NCI-H2029 treated with DMSO at 0.1 percent for 48 hours (cell line): ENCODE data around the gene RIPPLY1.
A peak's percentile ranks its signal among the peaks of the same experiment; 100 is the strongest.

ENCODE experiments used
- DNase-seq: peaks from one replicate; lab custom pipeline; 2025; lab: John Stamatoyannopoulos, UW

The RIPPLY1 gene, protein sequence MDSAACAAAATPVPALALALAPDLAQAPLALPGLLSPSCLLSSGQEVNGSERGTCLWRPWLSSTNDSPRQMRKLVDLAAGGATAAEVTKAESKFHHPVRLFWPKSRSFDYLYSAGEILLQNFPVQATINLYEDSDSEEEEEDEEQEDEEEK

DNA sequence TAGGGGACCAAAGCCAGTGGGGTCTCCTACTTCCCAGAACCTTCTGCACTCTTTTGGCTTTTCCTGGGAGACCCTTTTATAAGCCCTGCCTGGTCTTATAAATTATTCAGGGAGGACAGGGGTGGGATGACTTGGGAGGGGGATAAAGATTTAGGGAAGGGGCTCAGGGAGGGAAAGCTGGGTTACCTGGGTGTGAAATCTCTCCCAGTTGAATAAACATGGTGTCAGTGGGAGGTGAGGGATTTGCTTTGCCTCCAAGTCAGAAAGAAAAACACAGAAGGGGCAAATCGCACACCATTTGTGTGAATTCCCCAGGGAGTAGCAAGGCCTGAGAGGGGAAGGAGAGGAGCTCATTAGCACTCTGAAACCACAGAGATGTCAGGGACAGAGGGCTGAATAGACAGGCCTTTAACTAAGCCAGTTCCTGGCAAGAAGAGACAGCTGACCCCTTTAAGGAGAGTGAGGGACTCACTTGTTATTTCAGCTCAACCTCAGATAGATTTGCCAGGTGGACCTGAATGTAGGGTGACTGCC lies at the start of gene RIPPLY1:
Gene RIPPLY1 (minus strand): TSS at position 51 of the 534 bp plus-strand sequence. CDS start 54 bp downstream, outside the sequence.
- DNase-seq: no peak

DNA sequence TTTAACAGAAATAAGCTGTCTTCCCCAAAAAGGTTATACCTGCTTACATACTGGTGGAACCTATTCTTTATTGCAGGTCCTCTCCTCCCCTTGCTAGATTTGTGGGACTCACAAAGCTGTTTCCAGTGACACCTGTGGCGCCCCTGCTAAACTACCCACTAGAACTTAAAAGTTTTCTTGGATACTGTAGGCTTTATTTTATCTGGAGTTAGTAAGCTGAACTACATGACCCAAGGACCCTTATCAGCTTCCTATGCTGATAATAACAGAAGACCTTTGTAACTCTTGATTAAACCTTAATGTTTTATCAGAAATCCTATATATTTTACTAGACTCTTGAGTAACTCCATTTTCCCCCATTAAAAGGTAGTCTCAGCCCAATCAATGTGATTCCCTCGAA lies 49.4 kb upstream of the RIPPLY1 start:
- DNase-seq: no peak

DNA sequence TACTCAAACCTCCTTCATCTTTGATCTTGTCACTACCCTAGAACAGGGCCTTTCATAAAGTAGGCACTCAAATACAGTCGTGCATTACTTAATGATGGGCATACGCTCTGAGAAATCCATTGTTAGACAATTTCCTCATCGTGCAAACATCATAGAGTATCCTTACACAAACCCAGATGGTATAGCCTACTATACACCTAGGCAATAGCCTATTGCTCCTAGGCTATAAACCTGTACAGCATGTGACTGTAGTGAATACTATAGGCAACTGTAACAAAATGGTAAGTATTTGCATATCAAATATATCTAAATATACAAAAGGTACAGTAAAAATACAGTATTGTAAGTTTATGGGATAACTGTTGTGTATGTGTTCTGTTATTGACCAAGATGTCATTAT lies 48.9 kb upstream of the RIPPLY1 start:
- no peak for DNase-seq

- no peak for DNase-seq
Measured at GRCh38 chrX:106951230-106951629, 48.1 kb upstream of the RIPPLY1 start.

DNA sequence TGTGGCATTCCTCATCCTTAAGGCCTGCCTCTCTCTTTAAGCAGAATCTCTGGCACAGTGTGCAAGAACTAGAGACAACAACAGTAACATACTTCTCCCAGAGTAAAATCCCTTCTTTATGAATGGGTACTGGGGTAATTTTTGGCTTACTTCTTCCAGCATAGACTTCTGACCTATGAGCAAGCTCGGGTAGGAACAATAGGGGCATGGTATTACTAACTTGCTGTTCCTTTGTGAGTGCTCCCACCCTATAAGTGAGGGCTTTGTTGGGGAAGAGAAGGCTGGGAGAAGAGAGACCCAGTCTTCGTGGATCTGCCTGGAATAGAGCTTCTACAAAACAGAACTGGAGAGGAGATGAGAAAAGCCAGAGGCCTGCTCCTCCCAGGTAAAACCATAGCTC lies 47.2 kb upstream of the RIPPLY1 start:
- DNase-seq: no peak

- no peak for DNase-seq
Measured at GRCh38 chrX:106949366-106949765, 46.2 kb upstream of the RIPPLY1 start.

DNA sequence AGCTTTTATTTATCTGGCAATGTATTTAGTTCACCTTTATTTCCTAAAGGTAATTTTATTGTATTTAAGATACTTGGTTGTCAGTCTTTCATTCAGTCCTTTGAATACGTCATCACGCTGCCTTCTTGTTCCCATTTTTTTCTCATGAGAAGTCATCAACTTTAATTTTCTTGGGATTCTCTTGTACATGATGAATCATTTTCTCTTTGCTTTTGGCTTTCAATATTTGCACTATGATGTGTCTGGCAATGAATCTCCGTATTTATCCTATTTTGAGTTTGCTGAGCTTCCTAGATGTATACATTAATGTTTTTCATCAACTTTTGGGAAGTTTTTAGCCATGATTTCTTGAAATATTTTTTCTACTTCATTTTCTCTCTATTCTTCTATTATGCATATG lies 45.5 kb upstream of the RIPPLY1 start:
- DNase-seq: no peak

DNA sequence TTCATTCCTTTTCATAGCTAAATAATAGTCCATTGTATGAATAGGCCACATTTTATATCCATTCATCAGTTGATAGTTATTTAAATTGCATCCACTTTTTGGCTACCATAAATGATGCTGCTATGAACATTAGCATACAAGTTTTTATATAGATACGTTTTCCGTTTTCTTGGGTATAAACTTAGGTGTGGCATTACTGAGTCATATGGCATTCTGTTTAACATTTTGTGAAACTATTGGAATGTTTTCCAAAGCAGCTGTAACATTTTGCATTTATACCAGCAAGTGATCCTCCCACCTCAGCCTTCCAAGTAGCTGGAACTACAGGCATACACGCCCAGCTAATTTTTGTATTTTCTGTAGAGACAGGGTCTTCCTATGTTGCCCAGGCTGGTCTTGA lies 43.3 kb upstream of the RIPPLY1 start:
- no peak for DNase-seq

GRCh38 chrX:106940068-106940467 lies 36.9 kb upstream of the RIPPLY1 start:
- no peak for DNase-seq

GRCh38 chrX:106939566-106939965 lies 36.4 kb upstream of the RIPPLY1 start:
- DNase-seq: no peak

DNA sequence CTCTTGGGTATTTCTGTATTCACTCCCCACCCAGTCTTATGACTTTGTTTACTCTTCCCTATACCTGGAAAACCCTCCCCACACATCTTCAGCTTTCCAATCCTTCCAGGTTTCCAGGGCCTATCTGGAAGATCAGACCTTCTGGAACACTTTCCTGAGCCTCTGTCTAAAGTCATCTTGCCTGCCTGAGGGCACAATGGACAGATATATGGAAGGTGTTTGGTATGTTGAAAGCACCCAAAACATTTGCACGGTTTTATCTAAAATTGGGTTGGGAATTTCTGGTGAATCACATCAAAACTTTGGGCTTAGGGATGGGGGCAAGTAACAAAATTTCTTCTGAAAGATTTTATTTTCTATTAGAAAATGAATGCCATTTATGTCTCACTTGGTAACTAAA lies 33.1 kb upstream of the RIPPLY1 start:
- DNase-seq: no peak

DNA sequence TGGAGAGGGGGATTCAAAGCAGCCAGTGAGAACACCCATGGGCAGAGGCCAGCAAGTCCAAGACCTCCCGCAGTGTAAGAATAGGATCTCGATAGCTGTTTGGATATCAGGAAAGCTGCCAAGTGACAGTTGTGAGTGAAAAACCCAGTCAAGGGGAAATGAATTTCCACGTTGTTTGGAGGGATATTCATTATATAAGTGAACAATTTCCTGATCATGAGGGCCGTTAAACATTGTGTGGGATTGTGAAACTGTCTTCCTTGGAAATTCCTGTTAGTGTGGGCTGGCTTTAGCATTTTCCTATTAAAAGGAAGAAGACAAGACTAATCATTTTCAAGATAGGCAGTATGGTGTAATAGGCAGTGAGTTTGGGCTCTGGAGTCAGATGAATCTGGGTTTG lies 32.0 kb upstream of the RIPPLY1 start:
- peak; percentile 2 for DNase-seq

DNA sequence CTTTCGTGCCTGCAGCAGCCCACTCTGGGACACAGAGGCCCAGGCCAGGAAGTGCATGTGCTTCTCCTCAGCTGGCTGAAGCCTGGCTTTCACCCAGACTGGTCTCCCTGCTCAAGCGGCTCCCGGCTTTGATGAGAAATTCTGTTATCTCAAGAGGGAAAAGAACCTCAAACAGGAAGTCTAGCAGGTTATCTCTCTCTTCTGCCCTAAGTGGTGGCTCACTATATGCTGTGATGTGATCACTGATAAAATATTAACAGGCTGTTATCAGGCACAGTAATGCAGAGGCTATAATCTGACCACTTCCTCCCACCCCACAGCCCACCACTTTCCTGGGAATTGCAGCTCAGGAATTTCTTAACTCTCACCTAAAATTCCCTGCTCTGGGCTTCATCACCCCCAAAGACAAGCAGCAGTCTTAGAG lies 30.4 kb upstream of the RIPPLY1 start:
- no peak for DNase-seq

DNA sequence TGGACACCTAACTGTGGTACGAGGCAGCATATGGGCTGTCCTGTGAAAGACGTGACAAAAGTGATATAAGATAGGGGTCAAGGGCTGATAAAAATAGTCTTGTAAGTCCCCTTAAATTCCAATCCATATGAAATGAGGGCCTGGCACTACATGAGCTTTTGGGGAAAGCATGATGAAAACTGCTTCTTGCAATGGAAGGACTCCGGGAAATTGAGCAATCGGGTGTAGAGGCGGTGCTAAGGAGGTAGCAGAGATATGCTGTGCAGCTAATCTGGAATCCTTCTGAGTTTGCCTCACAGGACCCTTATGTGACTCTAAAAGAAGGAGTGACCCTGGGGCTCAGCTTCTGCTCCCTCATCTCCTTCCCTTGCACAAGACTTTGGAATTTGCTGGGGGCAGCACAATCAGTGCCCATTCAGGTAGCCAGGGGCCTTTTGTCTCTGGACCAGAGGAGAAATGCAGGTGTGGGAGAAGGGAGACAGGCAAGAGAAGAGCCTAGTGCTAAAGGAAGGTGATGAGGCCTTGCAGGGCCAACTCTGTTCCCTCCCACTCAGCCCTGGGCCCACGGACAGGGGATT lies 29.9 kb upstream of the RIPPLY1 start:
- DNase-seq: no peak

- no peak for DNase-seq
Measured at GRCh38 chrX:106932492-106932923, 29.4 kb upstream of the RIPPLY1 start.

- no peak for DNase-seq
Measured at GRCh38 chrX:106931831-106932491, 28.8 kb upstream of the RIPPLY1 start.

DNA sequence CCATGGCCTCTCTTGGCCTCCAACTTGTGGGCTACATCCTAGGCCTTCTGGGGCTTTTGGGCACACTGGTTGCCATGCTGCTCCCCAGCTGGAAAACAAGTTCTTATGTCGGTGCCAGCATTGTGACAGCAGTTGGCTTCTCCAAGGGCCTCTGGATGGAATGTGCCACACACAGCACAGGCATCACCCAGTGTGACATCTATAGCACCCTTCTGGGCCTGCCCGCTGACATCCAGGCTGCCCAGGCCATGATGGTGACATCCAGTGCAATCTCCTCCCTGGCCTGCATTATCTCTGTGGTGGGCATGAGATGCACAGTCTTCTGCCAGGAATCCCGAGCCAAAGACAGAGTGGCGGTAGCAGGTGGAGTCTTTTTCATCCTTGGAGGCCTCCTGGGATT lies 25.1 kb upstream of the RIPPLY1 start:
- no peak for DNase-seq

DNA sequence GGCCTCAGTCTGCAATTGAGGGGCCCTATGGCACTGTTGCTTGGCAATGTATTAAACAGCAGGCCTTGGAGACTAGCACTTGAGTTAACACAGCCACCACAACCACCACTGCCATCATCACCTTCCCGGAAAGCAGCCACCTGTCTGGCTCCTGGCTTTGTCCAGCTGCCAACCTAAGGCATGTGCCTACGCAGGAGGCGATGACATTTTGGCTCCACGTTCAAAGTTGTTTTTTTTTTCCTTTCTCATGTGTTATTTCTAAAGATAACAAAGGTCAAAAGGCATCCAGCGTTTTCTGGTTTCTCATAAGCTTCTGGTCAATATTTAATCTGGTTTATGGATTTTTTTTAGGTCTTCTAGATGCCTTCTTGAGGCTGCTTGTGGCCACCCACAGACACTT lies 24.6 kb upstream of the RIPPLY1 start:
- DNase-seq: peak; percentile 27

DNA sequence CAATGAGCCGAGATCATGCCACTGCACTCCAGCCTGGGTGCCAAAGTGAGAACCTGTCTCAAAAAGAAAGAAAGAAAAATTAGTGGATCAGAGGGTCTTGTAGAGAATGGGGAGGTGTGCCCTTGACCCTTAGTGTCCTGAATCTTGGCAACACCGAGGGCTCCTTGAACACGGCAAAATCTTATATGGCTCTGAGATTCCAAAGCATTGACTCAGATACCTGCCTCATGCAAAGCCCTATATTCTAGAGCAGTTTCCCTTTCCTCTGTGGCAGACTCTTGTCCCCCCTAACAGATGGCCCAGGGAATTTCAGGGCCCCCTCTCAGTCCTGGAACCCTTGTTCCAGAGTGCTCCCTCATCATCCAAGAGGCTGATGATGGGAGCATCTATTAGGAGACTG lies 23.9 kb upstream of the RIPPLY1 start:
- no peak for DNase-seq

DNA sequence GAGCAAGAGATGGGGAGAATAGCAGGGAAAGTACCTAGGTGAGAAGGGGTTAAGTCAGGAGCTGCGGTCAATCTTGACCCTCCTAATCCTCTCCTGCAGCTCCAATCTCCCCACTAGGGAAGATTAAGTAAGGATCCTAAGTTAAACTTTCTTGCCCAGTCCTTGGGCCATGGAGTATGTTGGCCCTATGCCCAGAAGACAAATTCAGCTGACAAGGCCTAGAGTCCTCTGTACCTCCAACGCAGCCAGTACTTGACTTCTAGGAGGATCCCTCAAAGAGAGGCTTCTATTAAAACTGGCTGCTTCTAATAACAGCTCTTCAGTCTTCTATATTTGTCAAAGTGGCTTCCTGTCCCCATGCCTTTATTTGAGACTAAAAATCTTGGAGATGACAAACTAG lies 18.5 kb upstream of the RIPPLY1 start:
- DNase-seq: no peak

DNA sequence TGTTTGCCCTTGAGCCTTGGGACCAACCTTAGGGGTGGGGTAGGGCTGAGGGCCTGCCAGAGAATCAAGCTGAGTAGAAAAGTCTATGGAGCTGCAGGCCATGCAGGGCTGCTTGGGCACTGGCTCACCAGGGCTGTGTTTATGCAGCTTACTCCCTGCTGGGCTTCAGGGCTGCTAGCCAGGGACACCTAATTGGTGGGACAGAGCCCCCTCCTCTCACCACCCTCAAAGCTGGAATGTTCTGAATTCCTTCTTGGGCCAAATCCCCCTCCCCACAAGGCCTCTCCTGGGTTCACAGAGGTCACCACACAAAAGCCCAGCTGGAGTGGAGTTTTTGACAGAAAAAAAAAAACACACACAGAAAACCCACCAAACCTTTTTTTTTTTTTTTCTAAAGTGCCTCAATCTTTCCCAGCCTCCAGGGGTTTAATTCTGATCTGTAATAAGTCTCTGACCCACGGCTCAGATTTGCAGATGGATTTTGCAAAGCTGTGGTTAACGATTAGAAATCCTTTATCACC lies 16.9 kb upstream of the RIPPLY1 start, which contains the start of gene CLDN2:
Gene CLDN2 (plus strand): TSS at position 471 of the 521 bp plus-strand sequence. CDS start 7,827 bp downstream, outside the sequence.
- DNase-seq: no peak

- DNase-seq: peak; percentile 46
Measured at GRCh38 chrX:106917830-106918500, 14.8 kb upstream of the RIPPLY1 start.
